Measurements from ENCODE around the gene ZBTB43.

GRCh38 chr9:126804696-126805553, at the start of gene ZBTB43:
- no peak for TF ChIP-seq CTCF (conservative IDR thresholded peaks at IDR 0.05; ENCODE audit: low read length)
- no peak for TF ChIP-seq EZH2phosphoT487 (IDR thresholded peaks at IDR 0.05; ENCODE audit: borderline replicate concordance)
